Ascending aorta (tissue), 2 donors: ENCODE data around the gene UBE4B. TPM values are rescaled to one million over a fixed set of nuclear protein-coding genes. Genes with fewer than 3 reads are reported as not detected.

ENCODE experiments used
- DNase-seq, 2 donors: peaks; one replicate each; pipeline ENCODE4 v3.0.0-alpha.2; 2019; ENCODE audit warnings: low spot score in 2 of 2
- H3K27ac ChIP-seq, 2 donors: fragments of 200-600 bp; sonication (generic); one replicate each; pipeline ENCODE4 v1.5.1; 2016 to 2017; ENCODE audit warnings: mild to moderate bottlenecking in 1 of 2
- H3K27me3 ChIP-seq: fragments of 200-600 bp; sonication (generic); one replicate; pipeline ENCODE4 v1.5.1; 2017
- H3K36me3 ChIP-seq, 2 donors: fragments of 200-600 bp; sonication (generic); one replicate each; pipeline ENCODE4 v1.5.1; 2016
- H3K4me1 ChIP-seq, 2 donors: fragments of 200-600 bp; sonication (generic); one replicate each; pipeline ENCODE4 v1.5.1; 2016 to 2017; ENCODE audit warnings: mild to moderate bottlenecking in 1 of 2
- H3K4me3 ChIP-seq, 2 donors: fragments of 200-600 bp; sonication (generic); one replicate each; pipeline ENCODE4 v1.5.1; 2016 to 2017; ENCODE audit warnings: mild to moderate bottlenecking in 1 of 2
- H3K9me3 ChIP-seq, 2 donors: fragments of 200-600 bp; sonication (generic); one replicate each; pipeline ENCODE4 v1.5.1; 2016
- CTCF ChIP-seq, 3 experiments: fragments of 200-600 bp in 2 of 3; fragments of 450-650 bp in 1 of 3; sonication (generic) in 2 of 3; IDR thresholded peaks; one replicate each; pipeline ENCODE4 v1.5.1; 2016 to 2019; ENCODE audit warnings: antibody characterized with exemption in 3 of 3, mild to moderate bottlenecking in 1 of 3, moderate library complexity in 1 of 3
- intact Hi-C: fragments of 100-400 bp; cut with DNase I; formaldehyde crosslinking; loops from one replicate; pipeline ENCODE4 v1.15.1; 2023
- total RNA-seq: library from RNA; depleted of rRNA; stranded (reverse); fragments of >200 nt; gene quantifications from one replicate; pipeline ENCODE4 v1.1.0, GENCODE V29; 2016

UBE4B gene
- total RNA-seq, 1 donor from 2014 or later, result 35.2 TPM

- DNase-seq, result no peak
- intact Hi-C loops, result loop anchor here (2.0 to 5.0 kb wide), 4 partner anchors 13 to 89 kb away; partner anchors contain the start of gene UBE4B
- Histone ChIP-seq H3K4me1 (peaks cover 7 to 27% of the 10 kb centered on the region in 2 donors), H3K4me3 (no peak overlapping the region), H3K9me3 (no peaks in the 10 kb centered on the region), H3K27ac (peak overlapping the region; percentile 52 to 74), H3K27me3 (no peaks in the 10 kb centered on the region), H3K36me3 (peaks cover 13 to 30% of the 10 kb centered on the region in 2 donors)
- TF ChIP-seq CTCF (IDR thresholded peaks at IDR 0.05), result no peak
Observed at GRCh38 chr1:10121688-10122087, 88.9 kb downstream of the UBE4B start.

- Histone ChIP-seq H3K27ac (peak overlapping the region; percentile 64 to 74), H3K4me1 (peaks cover 3 to 19% of the 10 kb centered on the region in 2 donors), H3K4me3 (no peak overlapping the region), H3K9me3 (no peaks in the 10 kb centered on the region), H3K36me3 (peaks cover 13 to 30% of the 10 kb centered on the region in 2 donors), H3K27me3 (no peaks in the 10 kb centered on the region)
- no peak for TF ChIP-seq CTCF (IDR thresholded peaks at IDR 0.05)
- DNase-seq, result peak in 1 of 2 donors; percentile 86
- intact Hi-C loops, result loop anchor here (2.0 to 5.0 kb wide), 4 partner anchors 14 to 90 kb away; partner anchors contain the start of gene UBE4B
Observed at GRCh38 chr1:10122926-10123325, 90.2 kb downstream of the UBE4B start.

- H3K36me3 ChIP-seq, result peaks cover 40 to 46% of the 10 kb centered on the region in 2 donors
- intact Hi-C loops, result loop anchor here (5.0 kb wide), 1 partner anchor 81 kb away; no protein-coding TSS in a partner anchor
Observed at GRCh38 chr1:10128101-10128765, 95.5 kb downstream of the UBE4B start.

GRCh38 chr1:10132316-10132715, 99.6 kb downstream of the UBE4B start:
- Histone ChIP-seq H3K27ac (no peak overlapping the region), H3K4me3 (no peak overlapping the region), H3K27me3 (no peaks in the 10 kb centered on the region), H3K9me3 (no peaks in the 10 kb centered on the region), H3K4me1 (peaks cover 0 to 2% of the 10 kb centered on the region in 2 donors), H3K36me3 (peaks cover 61 to 85% of the 10 kb centered on the region in 2 donors)
- no peak for TF ChIP-seq CTCF (IDR thresholded peaks at IDR 0.05)
- intact Hi-C loops, result no loop called here
- no peak for DNase-seq

More at GRCh38 chr1:10128101-10128765, 95.5 kb downstream of the UBE4B start:
- Histone ChIP-seq H3K4me1 (peaks cover 0 to 2% of the 10 kb centered on the region in 2 donors), H3K4me3 (no peak overlapping the region), H3K27ac (peak overlapping the region; percentile 38 to 51), H3K9me3 (no peaks in the 10 kb centered on the region), H3K27me3 (no peaks in the 10 kb centered on the region)
- no peak for DNase-seq
- no peak for TF ChIP-seq CTCF (IDR thresholded peaks at IDR 0.05)

GRCh38 chr1:10132852-10133251, 100.1 kb downstream of the UBE4B start:
- Histone ChIP-seq H3K27ac (no peak overlapping the region), H3K36me3 (peaks cover 61 to 88% of the 10 kb centered on the region in 2 donors), H3K27me3 (no peaks in the 10 kb centered on the region), H3K9me3 (no peaks in the 10 kb centered on the region), H3K4me3 (no peak overlapping the region), H3K4me1 (peaks cover 0 to 2% of the 10 kb centered on the region in 2 donors)
- intact Hi-C loops, result no loop called here
- TF ChIP-seq CTCF (IDR thresholded peaks at IDR 0.05), result no peak
- DNase-seq, result no peak
